Measurements from ENCODE around the gene FGF8. TPM values are rescaled to one million over a fixed set of nuclear protein-coding genes. Genes with fewer than 3 reads are reported as not detected.

The FGF8 gene
- total and polyA plus RNA-seq, 4 donors = 0.42 TPM; not detected in 3

GRCh38 chr10:101723176-101723575 is 52.7 kb downstream of the FGF8 start:
- Histone ChIP-seq H3K4me1 (ENCODE audit: control insufficient read depth in 4 of 4, insufficient read depth in 4 of 4, low read length in 3 of 4) (no peaks in the 10 kb centered on the region), H3K9me3 (ENCODE audit: control insufficient read depth in 4 of 4, low read length in 3 of 4) (no peaks in the 10 kb centered on the region), H3K27me3 (ENCODE audit: control insufficient read depth in 4 of 4, insufficient read depth in 4 of 4, low read length in 3 of 4) (no peaks in the 10 kb centered on the region), H3K4me3 (ENCODE audit: low read depth in 1 of 3, low read length in 3 of 3) (no peak overlapping the region), H3K36me3 (ENCODE audit: control insufficient read depth in 4 of 4, insufficient read depth in 3 of 4, low read depth in 1 of 4, low read length in 3 of 4) (no peaks in the 10 kb centered on the region), H3K27ac (ENCODE audit: low read depth in 1 of 2, low read length in 2 of 2) (no peak overlapping the region), H3K9ac (ENCODE audit: low read depth in 1 of 2, low read length in 2 of 2) (no peak overlapping the region)
- 97% methylated on average over 3 of the region's 3 CpGs for WGBS
- no peak for TF ChIP-seq JUND (IDR thresholded peaks at IDR 0.05)
- no peak for TF ChIP-seq RXRA (IDR thresholded peaks at IDR 0.05)
- TF ChIP-seq RAD21 (IDR thresholded peaks at IDR 0.05) = no peak
- TF ChIP-seq SP1 (IDR thresholded peaks at IDR 0.05) = no peak
- TF ChIP-seq FOXA1 (IDR thresholded peaks at IDR 0.05) = no peak
- TF ChIP-seq EGR1 (IDR thresholded peaks at IDR 0.05; ENCODE audit: low read depth in 2 of 2) = no peak
- no peak for TF ChIP-seq YY1 (IDR thresholded peaks at IDR 0.05)
- TF ChIP-seq HNF4A (conservative IDR thresholded peaks at IDR 0.05) = no peak
- TF ChIP-seq REST (IDR thresholded peaks at IDR 0.05) = no peak
- TF ChIP-seq CTCF (IDR thresholded peaks at IDR 0.05; ENCODE audit: low read depth, low read length, missing input control) = no peak
- TF ChIP-seq TAF1 (conservative IDR thresholded peaks at IDR 0.05) = no peak
- TF ChIP-seq, protein P1, sequence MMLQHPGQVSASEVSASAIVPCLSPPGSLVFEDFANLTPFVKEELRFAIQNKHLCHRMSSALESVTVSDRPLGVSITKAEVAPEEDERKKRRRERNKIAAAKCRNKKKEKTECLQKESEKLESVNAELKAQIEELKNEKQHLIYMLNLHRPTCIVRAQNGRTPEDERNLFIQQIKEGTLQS (IDR thresholded peaks at IDR 0.05) = no peak
- TF ChIP-seq HNF4G (IDR thresholded peaks at IDR 0.05) = no peak
- TF ChIP-seq, protein P2, sequence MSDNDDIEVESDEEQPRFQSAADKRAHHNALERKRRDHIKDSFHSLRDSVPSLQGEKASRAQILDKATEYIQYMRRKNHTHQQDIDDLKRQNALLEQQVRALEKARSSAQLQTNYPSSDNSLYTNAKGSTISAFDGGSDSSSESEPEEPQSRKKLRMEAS (IDR thresholded peaks at IDR 0.05) = no peak
- TF ChIP-seq GABPA (IDR thresholded peaks at IDR 0.05 in 1 of 2, conservative IDR thresholded peaks at IDR 0.05 in 1 of 2) = no peak
- no peak for TF ChIP-seq FOXA2 (IDR thresholded peaks at IDR 0.05)
- DNase-seq (ENCODE audit: low spot score) = no peak

GRCh38 chr10:101721806-101722205 is 54.1 kb downstream of the FGF8 start:
- TF ChIP-seq HNF4A (conservative IDR thresholded peaks at IDR 0.05) (no peak), SP1 (IDR thresholded peaks at IDR 0.05) (no peak), JUND (IDR thresholded peaks at IDR 0.05) (no peak), RXRA (IDR thresholded peaks at IDR 0.05) (no peak), YY1 (IDR thresholded peaks at IDR 0.05) (no peak), ZBTB33 (IDR thresholded peaks at IDR 0.05) (no peak)
- TF ChIP-seq, protein P1 (IDR thresholded peaks at IDR 0.05) = no peak
- DNase-seq (ENCODE audit: low spot score) = no peak
- Histone ChIP-seq H3K36me3 (ENCODE audit: control insufficient read depth in 4 of 4, insufficient read depth in 3 of 4, low read depth in 1 of 4, low read length in 3 of 4) (no peaks in the 10 kb centered on the region), H3K9ac (ENCODE audit: low read depth in 1 of 2, low read length in 2 of 2) (no peak overlapping the region), H3K4me1 (ENCODE audit: control insufficient read depth in 4 of 4, insufficient read depth in 4 of 4, low read length in 3 of 4) (no peaks in the 10 kb centered on the region), H3K27ac (ENCODE audit: low read depth in 1 of 2, low read length in 2 of 2) (no peak overlapping the region), H3K9me3 (ENCODE audit: control insufficient read depth in 4 of 4, low read length in 3 of 4) (no peaks in the 10 kb centered on the region), H3K27me3 (ENCODE audit: control insufficient read depth in 4 of 4, insufficient read depth in 4 of 4, low read length in 3 of 4) (no peaks in the 10 kb centered on the region), H3K4me3 (ENCODE audit: low read depth in 1 of 3, low read length in 3 of 3) (no peak overlapping the region)
- 91% methylated on average over 2 of the region's 2 CpGs for WGBS

Measured in liver (tissue), 9 donors.